Effector memory CD8-positive, alpha-beta T cell (primary cell): ENCODE data around the gene PPIG.
A peak's percentile ranks its signal among the peaks of the same experiment; 100 is the strongest.
"Not testable (repeated sequence)": the region's sequence is repeated elsewhere in the genome, so short reads cannot be mapped to it uniquely, and the experiment has no call there.

Experiments used
- ATAC-seq: fragments of 150-1000 bp; cut with Tn5 transposase; replicated peaks from 2 replicates; pipeline ENCODE4 v1.10.0; 2021; ENCODE audit warnings: mild to moderate bottlenecking, moderate library complexity
- DNase-seq, 3 experiments: peaks; one replicate each; pipeline ENCODE4 v3.0.0; 2021
- H3K27ac Mint-ChIP-seq, 2 donors: one replicate each; pipeline ENCODE4 v1.8.0; 2022; ENCODE audit warnings: mild to moderate bottlenecking in 2 of 2, mixed read lengths in 2 of 2, moderate library complexity in 2 of 2
- H3K27me3 Mint-ChIP-seq, 2 donors: one replicate each; pipeline ENCODE4 v1.8.0; 2022; ENCODE audit warnings: mixed read lengths in 2 of 2
- H3K36me3 Mint-ChIP-seq: one replicate; pipeline ENCODE4 v1.8.0; 2022; ENCODE audit warnings: mild to moderate bottlenecking, moderate library complexity, mixed read lengths; ENCODE audit not compliant: insufficient read depth
- H3K4me1 Mint-ChIP-seq, 2 donors: one replicate each; pipeline ENCODE4 v1.8.0; 2022; ENCODE audit warnings: low read depth in 2 of 2, mixed read lengths in 2 of 2
- H3K4me3 Mint-ChIP-seq, 2 donors: one replicate each; pipeline ENCODE4 v1.8.0; 2022; ENCODE audit warnings: mild to moderate bottlenecking in 2 of 2, mixed read lengths in 2 of 2, moderate library complexity in 2 of 2
- H3K9me3 Mint-ChIP-seq, 2 donors: one replicate each; pipeline ENCODE4 v1.8.0; 2022; ENCODE audit warnings: mixed read lengths in 2 of 2

The PPIG gene

GRCh38 chr2:169615982-169616381 lies 31.8 kb downstream of the PPIG start:
- H3K4me3 Mint-ChIP-seq, H3K9me3 Mint-ChIP-seq, DNase-seq, ATAC-seq, H3K27ac Mint-ChIP-seq, H3K27me3 Mint-ChIP-seq: not testable (repeated sequence)
- Mint-ChIP-seq H3K36me3 (peaks cover 68% of the 10 kb centered on the region), H3K4me1 (peaks cover 19 to 28% of the 10 kb centered on the region in 2 donors)

- H3K9me3 Mint-ChIP-seq: no peaks in the 10 kb centered on the region
- H3K4me1 Mint-ChIP-seq: peaks cover 25 to 39% of the 10 kb centered on the region in 2 donors
- ATAC-seq (no peak), DNase-seq (no peak)
- H3K27ac Mint-ChIP-seq: peak overlapping the region in 1 of 2 donors; percentile 42
- peaks cover 67% of the 10 kb centered on the region for H3K36me3 Mint-ChIP-seq
- H3K27me3 Mint-ChIP-seq: no peaks in the 10 kb centered on the region
- no peak overlapping the region for H3K4me3 Mint-ChIP-seq
Measured at GRCh38 chr2:169619946-169620345, 35.8 kb downstream of the PPIG start.

- peaks cover 25 to 39% of the 10 kb centered on the region in 2 donors for H3K4me1 Mint-ChIP-seq
- DNase-seq (no peak), ATAC-seq (no peak)
- peaks cover 64% of the 10 kb centered on the region for H3K36me3 Mint-ChIP-seq
- peak overlapping the region in 1 of 2 donors; percentile 42 for H3K27ac Mint-ChIP-seq
- no peaks in the 10 kb centered on the region for H3K9me3 Mint-ChIP-seq
- no peak overlapping the region for H3K4me3 Mint-ChIP-seq
- H3K27me3 Mint-ChIP-seq: no peaks in the 10 kb centered on the region
Measured at GRCh38 chr2:169620509-169620908, 36.4 kb downstream of the PPIG start.

DNA sequence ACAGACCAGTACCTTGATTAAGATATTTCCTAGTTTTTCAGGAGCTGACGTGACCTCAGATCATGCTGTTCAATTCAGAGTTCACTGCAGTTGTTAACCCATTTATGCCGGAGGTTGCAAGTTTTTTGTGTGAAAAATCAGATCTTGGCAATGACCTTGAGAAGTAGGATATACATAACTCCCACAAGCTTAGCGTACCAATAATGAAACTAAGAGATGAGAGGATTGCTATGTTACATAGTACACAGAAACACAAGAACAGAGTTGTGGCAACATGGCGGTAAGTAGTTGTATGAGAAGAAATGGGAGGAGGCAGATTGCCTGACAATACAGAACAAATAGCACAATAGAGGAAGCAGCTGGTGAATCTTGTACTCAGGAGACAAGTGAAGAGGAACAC lies 39.1 kb downstream of the PPIG start:
- Mint-ChIP-seq H3K4me1 (peaks cover 25 to 26% of the 10 kb centered on the region in 2 donors), H3K9me3 (no peaks in the 10 kb centered on the region)

GRCh38 chr2:169625781-169626180 lies 41.6 kb downstream of the PPIG start:
- Mint-ChIP-seq H3K27me3 (no peaks in the 10 kb centered on the region), H3K4me1 (peaks cover 7 to 16% of the 10 kb centered on the region in 2 donors), H3K9me3 (no peaks in the 10 kb centered on the region), H3K4me3 (no peak overlapping the region), H3K36me3 (peaks cover 55% of the 10 kb centered on the region), H3K27ac (no peak overlapping the region)
- ATAC-seq: no peak
- no peak for DNase-seq

More for the DNA sequence above, 39.1 kb downstream of the PPIG start:
- H3K27ac Mint-ChIP-seq: peak overlapping the region; percentile 45 to 74
- H3K36me3 Mint-ChIP-seq: peaks cover 61% of the 10 kb centered on the region
- ATAC-seq (no peak), DNase-seq (no peak)
- no peaks in the 10 kb centered on the region for H3K27me3 Mint-ChIP-seq
- no peak overlapping the region for H3K4me3 Mint-ChIP-seq

GRCh38 chr2:169636440-169637097 lies 52.4 kb downstream of the PPIG start:
- H3K27me3 Mint-ChIP-seq: no peaks in the 10 kb centered on the region
- H3K36me3 Mint-ChIP-seq: peaks cover 17% of the 10 kb centered on the region
- no peaks in the 10 kb centered on the region for H3K4me1 Mint-ChIP-seq
- no peaks in the 10 kb centered on the region for H3K9me3 Mint-ChIP-seq
- DNase-seq: no peak
- no peak overlapping the region for H3K4me3 Mint-ChIP-seq
- ATAC-seq: no peak
- H3K27ac Mint-ChIP-seq: no peak overlapping the region

DNA sequence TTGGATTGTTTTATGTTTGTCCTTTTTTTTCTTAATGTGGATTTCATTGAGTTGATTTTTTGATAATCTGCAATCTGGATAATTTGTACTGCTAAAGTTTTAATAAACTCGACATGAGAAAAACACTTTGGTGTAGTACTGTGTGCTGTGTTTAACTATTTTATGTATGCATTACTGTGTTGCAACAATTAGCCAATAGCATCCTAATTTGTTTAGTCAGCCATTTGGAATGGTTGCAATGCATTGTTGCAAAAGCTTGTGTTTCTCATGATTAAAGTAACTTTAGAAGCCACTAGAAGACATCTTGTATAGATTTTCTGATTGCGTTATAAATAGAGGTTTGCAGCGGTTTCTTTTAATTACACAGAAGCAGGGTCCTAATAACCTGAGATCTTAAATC lies 53.5 kb downstream of the PPIG start:
- Mint-ChIP-seq H3K36me3 (peaks cover 8% of the 10 kb centered on the region), H3K4me3 (no peak overlapping the region), H3K27ac (no peak overlapping the region), H3K9me3 (no peaks in the 10 kb centered on the region), H3K27me3 (no peaks in the 10 kb centered on the region), H3K4me1 (no peaks in the 10 kb centered on the region)
- no peak for DNase-seq
- no peak for ATAC-seq

- H3K4me3 Mint-ChIP-seq: no peak overlapping the region
- no peaks in the 10 kb centered on the region for H3K27me3 Mint-ChIP-seq
- ATAC-seq (no peak), DNase-seq (no peak)
- H3K4me1 Mint-ChIP-seq: no peaks in the 10 kb centered on the region
- H3K36me3 Mint-ChIP-seq: peaks cover 3% of the 10 kb centered on the region
- H3K27ac Mint-ChIP-seq: no peak overlapping the region
- H3K9me3 Mint-ChIP-seq: no peaks in the 10 kb centered on the region
Measured at GRCh38 chr2:169640104-169640503, 56.0 kb downstream of the PPIG start.

DNA sequence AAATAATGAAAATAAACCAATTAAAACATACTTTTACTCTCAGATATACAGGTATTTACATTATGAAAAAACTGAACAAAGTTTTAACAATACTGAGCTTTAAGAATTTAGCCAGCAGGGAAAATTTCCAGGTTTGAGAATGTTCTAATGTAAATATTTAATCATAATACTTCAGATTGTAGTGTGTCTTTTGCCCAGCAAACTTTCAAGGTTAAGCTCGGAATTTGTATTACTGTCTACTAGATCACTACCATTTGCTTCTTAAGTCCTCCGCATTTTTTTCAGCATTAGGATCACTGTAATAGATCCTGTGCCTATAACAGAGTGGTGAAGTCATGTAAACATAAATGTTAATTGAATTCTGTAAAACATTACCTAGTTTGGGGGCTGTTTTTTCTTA lies 57.3 kb downstream of the PPIG start:
- no peak for ATAC-seq
- DNase-seq: no peak
- Mint-ChIP-seq H3K9me3 (no peaks in the 10 kb centered on the region), H3K27me3 (no peaks in the 10 kb centered on the region), H3K4me1 (no peaks in the 10 kb centered on the region), H3K4me3 (no peak overlapping the region), H3K27ac (no peak overlapping the region), H3K36me3 (peaks cover 3% of the 10 kb centered on the region)

- no peaks in the 10 kb centered on the region for H3K4me1 Mint-ChIP-seq
- no peak for DNase-seq
- H3K9me3 Mint-ChIP-seq: no peaks in the 10 kb centered on the region
- no peaks in the 10 kb centered on the region for H3K27me3 Mint-ChIP-seq
- no peak for ATAC-seq
- no peak overlapping the region for H3K27ac Mint-ChIP-seq
- no peak overlapping the region for H3K4me3 Mint-ChIP-seq
- peaks cover 3% of the 10 kb centered on the region for H3K36me3 Mint-ChIP-seq
Measured at GRCh38 chr2:169644173-169644572, 60.0 kb downstream of the PPIG start.

GRCh38 chr2:169647496-169647895 lies 63.3 kb downstream of the PPIG start:
- DNase-seq: no peak
- no peak for ATAC-seq
- Mint-ChIP-seq H3K36me3 (no peaks in the 10 kb centered on the region), H3K4me1 (no peaks in the 10 kb centered on the region), H3K4me3 (no peak overlapping the region), H3K27ac (no peak overlapping the region), H3K9me3 (no peaks in the 10 kb centered on the region), H3K27me3 (peaks cover 0 to 7% of the 10 kb centered on the region in 2 donors)

- Mint-ChIP-seq H3K9me3 (no peaks in the 10 kb centered on the region), H3K27me3 (peaks cover 11 to 21% of the 10 kb centered on the region in 2 donors), H3K27ac (no peak overlapping the region), H3K4me3 (no peak overlapping the region), H3K36me3 (no peaks in the 10 kb centered on the region), H3K4me1 (no peaks in the 10 kb centered on the region)
- no peak for ATAC-seq
- DNase-seq: no peak
Measured at GRCh38 chr2:169649278-169649677, 65.1 kb downstream of the PPIG start.

GRCh38 chr2:169653636-169654035 lies 69.5 kb downstream of the PPIG start:
- Mint-ChIP-seq H3K36me3 (no peaks in the 10 kb centered on the region), H3K27me3 (peaks cover 11 to 28% of the 10 kb centered on the region in 2 donors), H3K4me1 (no peaks in the 10 kb centered on the region), H3K27ac (no peak overlapping the region), H3K9me3 (no peaks in the 10 kb centered on the region), H3K4me3 (no peak overlapping the region)
- ATAC-seq (no peak), DNase-seq (no peak)

DNA sequence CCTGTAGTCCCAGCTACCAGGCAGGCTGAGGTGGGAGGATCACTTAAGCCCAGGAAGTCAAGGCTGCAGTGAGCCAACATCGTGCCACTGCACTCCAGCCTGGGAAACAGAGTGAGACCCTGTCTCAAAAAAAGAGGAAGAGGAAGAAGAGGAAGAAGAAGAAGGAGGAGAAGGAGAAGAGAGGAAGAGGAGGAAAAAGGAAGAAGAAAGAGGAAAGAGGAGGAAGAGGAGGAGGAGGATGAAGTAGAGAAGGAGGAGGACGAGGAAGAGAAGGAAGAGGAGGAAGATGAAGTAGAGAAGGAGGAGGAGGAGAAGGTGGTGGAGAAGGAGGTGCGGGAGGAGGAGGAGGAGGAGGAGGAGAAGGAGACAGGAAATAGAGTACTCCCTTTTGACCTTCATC lies 72.0 kb downstream of the PPIG start:
- H3K9me3 Mint-ChIP-seq: no peaks in the 10 kb centered on the region
- DNase-seq (no peak), ATAC-seq (no peak)
- peaks cover 13 to 28% of the 10 kb centered on the region in 2 donors for H3K27me3 Mint-ChIP-seq
- no peak overlapping the region for H3K4me3 Mint-ChIP-seq
- H3K4me1 Mint-ChIP-seq: no peaks in the 10 kb centered on the region
- H3K27ac Mint-ChIP-seq: no peak overlapping the region
- no peaks in the 10 kb centered on the region for H3K36me3 Mint-ChIP-seq
